ENCODE results near the gene ANK3.

The ANK3 gene

GRCh38 chr10:60134548-60134947 lies 255.1 kb downstream of the ANK3 start:
- DNase-seq = no peak

- no peak for DNase-seq
Observed at GRCh38 chr10:60130130-60130579, 259.5 kb downstream of the ANK3 start.

- no peak for DNase-seq
Observed at GRCh38 chr10:60125895-60126294, 263.8 kb downstream of the ANK3 start.

GRCh38 chr10:60124536-60124935 lies 265.1 kb downstream of the ANK3 start:
- DNase-seq = no peak

GRCh38 chr10:60123668-60124067 lies 266.0 kb downstream of the ANK3 start:
- DNase-seq = no peak

- DNase-seq = no peak
Observed at GRCh38 chr10:60123172-60123571, 266.5 kb downstream of the ANK3 start.

- no peak for DNase-seq
Observed at GRCh38 chr10:60122190-60122589, 267.5 kb downstream of the ANK3 start.

- DNase-seq = no peak
Observed at GRCh38 chr10:60114765-60115586, 274.7 kb downstream of the ANK3 start.

GRCh38 chr10:60110739-60111138 lies 278.9 kb downstream of the ANK3 start:
- DNase-seq = no peak

GRCh38 chr10:60107308-60107976 lies 282.2 kb downstream of the ANK3 start:
- no peak for DNase-seq

- DNase-seq = no peak
Observed at GRCh38 chr10:60105295-60105695, 284.4 kb downstream of the ANK3 start.

- DNase-seq = no peak
Observed at GRCh38 chr10:60101821-60102220, 287.9 kb downstream of the ANK3 start.

GRCh38 chr10:60099998-60100747 lies 289.5 kb downstream of the ANK3 start:
- no peak for DNase-seq

- no peak for DNase-seq
Observed at GRCh38 chr10:60098677-60099601, 290.7 kb downstream of the ANK3 start.

GRCh38 chr10:60096761-60097513 lies 292.7 kb downstream of the ANK3 start:
- DNase-seq = no peak

- no peak for DNase-seq
Observed at GRCh38 chr10:60093317-60093716, 296.4 kb downstream of the ANK3 start.

- DNase-seq = no peak
Observed at GRCh38 chr10:60086862-60087261, 302.8 kb downstream of the ANK3 start.

GRCh38 chr10:60086421-60086820 lies 303.3 kb downstream of the ANK3 start:
- DNase-seq = no peak

- no peak for DNase-seq
Observed at GRCh38 chr10:60082744-60083344, 306.8 kb downstream of the ANK3 start.

GRCh38 chr10:60082341-60082740 lies 307.3 kb downstream of the ANK3 start:
- no peak for DNase-seq

Data from activated effector memory CD4-positive, alpha-beta T cell treated with Interleukin-2 at 50 U/mL for 16 hours (primary cell).